Measurements from ENCODE around the gene SHQ1.

GRCh38 chr3:72719137-72719536 lies 129.1 kb downstream of the SHQ1 start:
- no peak for TF ChIP-seq POLR2A (IDR thresholded peaks at IDR 0.05)
- no peak for TF ChIP-seq CTCF (IDR thresholded peaks at IDR 0.05)
